Activated naive CD4-positive, alpha-beta T cell treated with anti-CD3 and anti-CD28 coated beads, Interleukin-2, amount 50 U/mL, for 24 hours (primary cell): Measurements from ENCODE around the gene PPP1R18.
"Not testable (repeated sequence)": the region's sequence is repeated elsewhere in the genome, so short reads cannot be mapped to it uniquely, and the experiment has no call there.

Source experiments
- H3K27ac Mint-ChIP-seq: one replicate; pipeline ENCODE4 v1.8.0; 2021; ENCODE audit warnings: mild to moderate bottlenecking, mixed read lengths
- H3K27me3 Mint-ChIP-seq: one replicate; pipeline ENCODE4 v1.8.0; 2021; ENCODE audit warnings: mixed read lengths
- H3K36me3 Mint-ChIP-seq: one replicate; pipeline ENCODE4 v1.8.0; 2021; ENCODE audit warnings: mixed read lengths
- H3K4me1 Mint-ChIP-seq: one replicate; pipeline ENCODE4 v1.8.0; 2021; ENCODE audit warnings: mixed read lengths
- H3K4me3 Mint-ChIP-seq: one replicate; pipeline ENCODE4 v1.8.0; 2021; ENCODE audit warnings: mild to moderate bottlenecking, mixed read lengths
- H3K9me3 Mint-ChIP-seq: one replicate; pipeline ENCODE4 v1.8.0; 2021; ENCODE audit warnings: mixed read lengths

Gene PPP1R18

GRCh38 chr6:30686009-30686907 lies at the start of gene PPP1R18:
PPP1R18 (minus strand) TSS chr6:30686645; CDS start chr6:30686018, 627 bp downstream.
- peaks cover 41% of the 10 kb centered on the region for H3K4me1 Mint-ChIP-seq
- no peaks in the 10 kb centered on the region for H3K27me3 Mint-ChIP-seq
- H3K9me3 Mint-ChIP-seq, result no peaks in the 10 kb centered on the region
- H3K27ac Mint-ChIP-seq, result peak within 1 kb of the TSS; percentile 93
- H3K36me3 Mint-ChIP-seq, result peaks cover 21% of the 10 kb centered on the region
- H3K4me3 Mint-ChIP-seq, result peak within 1 kb of the TSS; percentile 91

DNA sequence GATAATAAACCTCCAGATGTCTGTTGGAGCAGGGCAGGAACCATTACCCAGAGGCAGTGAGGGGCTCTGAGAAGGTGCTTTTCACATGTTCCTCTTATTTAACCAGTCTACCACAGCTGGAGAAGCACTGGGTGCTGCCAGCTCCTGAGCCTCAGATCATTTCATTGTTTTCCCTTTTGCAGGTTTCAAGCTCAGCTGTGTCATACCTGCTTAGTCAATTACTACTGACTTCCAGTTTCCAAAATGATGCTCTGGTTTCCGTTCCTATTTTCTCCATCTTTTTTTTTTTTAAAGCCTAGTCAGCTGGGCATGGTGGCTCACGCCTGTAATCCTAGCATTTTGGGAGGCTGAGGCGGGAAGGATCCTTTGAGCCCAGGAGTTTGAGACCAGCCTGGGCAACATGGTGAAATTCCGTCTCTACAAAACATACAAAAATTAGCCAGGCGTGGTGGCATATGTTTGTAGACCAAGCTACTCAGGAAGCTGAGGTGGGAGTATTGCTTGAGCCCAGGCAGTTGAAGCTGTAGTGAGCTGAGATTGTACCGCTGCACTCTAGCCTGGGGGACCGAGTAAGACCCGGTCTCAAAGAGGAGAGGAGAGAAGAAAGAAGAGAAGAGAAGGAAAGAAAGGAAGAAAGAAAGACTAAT lies 49.3 kb upstream of the PPP1R18 start:
- Mint-ChIP-seq H3K9me3 (no peaks in the 10 kb centered on the region), H3K4me1 (peaks cover 88% of the 10 kb centered on the region), H3K36me3 (peaks cover 19% of the 10 kb centered on the region), H3K27ac (peak overlapping the region; percentile 93), H3K4me3 (peak overlapping the region; percentile 79), H3K27me3 (no peaks in the 10 kb centered on the region)

GRCh38 chr6:30732237-30732943 lies 45.9 kb upstream of the PPP1R18 start:
- no peaks in the 10 kb centered on the region for H3K9me3 Mint-ChIP-seq
- peaks cover 65% of the 10 kb centered on the region for H3K4me1 Mint-ChIP-seq
- H3K27me3 Mint-ChIP-seq, result no peaks in the 10 kb centered on the region
- H3K36me3 Mint-ChIP-seq, result peaks cover 11% of the 10 kb centered on the region
- no peak overlapping the region for H3K27ac Mint-ChIP-seq
- H3K4me3 Mint-ChIP-seq, result peak overlapping the region; percentile 3

DNA sequence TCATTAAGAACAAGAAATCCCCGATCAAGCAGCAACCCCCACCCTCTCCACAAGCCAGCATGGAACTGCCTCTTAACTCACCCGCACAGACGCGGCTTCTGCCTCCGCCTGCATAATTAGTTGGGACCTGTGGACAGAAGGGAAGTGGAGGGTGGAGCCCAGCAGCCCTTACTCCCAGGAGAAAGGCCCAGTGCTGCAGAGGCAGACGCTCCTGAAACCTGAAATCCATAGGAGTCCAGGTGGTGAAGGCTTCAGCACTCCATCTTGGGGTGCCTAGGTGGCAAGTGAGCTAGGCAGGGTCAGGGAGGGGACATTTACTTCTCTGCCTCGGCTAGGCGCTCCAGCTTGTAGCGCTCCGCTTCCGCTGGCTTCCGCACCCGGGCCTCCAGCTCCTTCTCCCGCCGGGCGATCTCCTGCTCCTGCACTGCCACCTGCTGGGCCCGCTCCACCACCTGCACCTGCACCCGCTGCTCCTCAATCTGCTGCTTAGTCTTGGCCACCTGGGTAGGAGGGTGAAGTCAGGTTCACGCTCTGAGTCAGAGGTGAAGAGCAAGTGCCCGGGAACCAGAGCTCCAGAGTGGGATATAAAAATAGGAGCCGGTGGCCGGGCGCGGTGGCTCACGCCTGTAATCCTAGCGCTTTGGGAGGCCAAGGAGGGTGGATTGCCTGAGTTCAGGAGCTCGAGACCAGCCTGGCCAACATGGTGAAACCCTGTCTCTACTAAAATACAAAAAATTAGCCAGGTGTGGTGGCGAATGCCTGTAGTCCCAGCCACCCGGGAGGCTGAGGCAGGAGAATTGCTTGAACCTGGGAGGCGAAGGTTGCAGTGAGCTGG lies 44.4 kb upstream of the PPP1R18 start:
- H3K4me1 Mint-ChIP-seq, result peaks cover 53% of the 10 kb centered on the region
- H3K4me3 Mint-ChIP-seq, result peak overlapping the region; percentile 78
- H3K36me3 Mint-ChIP-seq, result peaks cover 5% of the 10 kb centered on the region
- H3K9me3 Mint-ChIP-seq, result no peaks in the 10 kb centered on the region
- peak overlapping the region; percentile 43 for H3K27ac Mint-ChIP-seq
- H3K27me3 Mint-ChIP-seq, result no peaks in the 10 kb centered on the region

GRCh38 chr6:30727920-30728553 lies 41.6 kb upstream of the PPP1R18 start:
- Mint-ChIP-seq H3K36me3 (peaks cover 11% of the 10 kb centered on the region), H3K9me3 (no peaks in the 10 kb centered on the region), H3K4me1 (peaks cover 56% of the 10 kb centered on the region), H3K27ac (peak overlapping the region; percentile 70), H3K4me3 (no peak overlapping the region), H3K27me3 (no peaks in the 10 kb centered on the region)

GRCh38 chr6:30726506-30727413 lies 40.3 kb upstream of the PPP1R18 start:
- H3K36me3 Mint-ChIP-seq, result peaks cover 17% of the 10 kb centered on the region
- no peaks in the 10 kb centered on the region for H3K9me3 Mint-ChIP-seq
- H3K27ac Mint-ChIP-seq, result peak overlapping the region; percentile 46
- no peaks in the 10 kb centered on the region for H3K27me3 Mint-ChIP-seq
- H3K4me3 Mint-ChIP-seq, result no peak overlapping the region
- peaks cover 51% of the 10 kb centered on the region for H3K4me1 Mint-ChIP-seq

- no peak overlapping the region for H3K27ac Mint-ChIP-seq
- no peaks in the 10 kb centered on the region for H3K27me3 Mint-ChIP-seq
- peaks cover 20% of the 10 kb centered on the region for H3K36me3 Mint-ChIP-seq
- H3K4me1 Mint-ChIP-seq, result peaks cover 45% of the 10 kb centered on the region
- no peaks in the 10 kb centered on the region for H3K9me3 Mint-ChIP-seq
- no peak overlapping the region for H3K4me3 Mint-ChIP-seq
Measured at GRCh38 chr6:30725713-30726505, 39.5 kb upstream of the PPP1R18 start.

GRCh38 chr6:30724906-30725667 lies 38.6 kb upstream of the PPP1R18 start:
- Mint-ChIP-seq H3K27ac (peak overlapping the region; percentile 78), H3K36me3 (peaks cover 19% of the 10 kb centered on the region), H3K9me3 (no peaks in the 10 kb centered on the region), H3K4me3 (peak overlapping the region; percentile 76), H3K27me3 (no peaks in the 10 kb centered on the region), H3K4me1 (peaks cover 38% of the 10 kb centered on the region)

- H3K4me1 Mint-ChIP-seq, result peaks cover 43% of the 10 kb centered on the region
- H3K27me3 Mint-ChIP-seq, H3K9me3 Mint-ChIP-seq: not testable (repeated sequence)
- H3K27ac Mint-ChIP-seq, result peak overlapping the region; percentile 86
- peaks cover 19% of the 10 kb centered on the region for H3K36me3 Mint-ChIP-seq
- H3K4me3 Mint-ChIP-seq, result peak overlapping the region; percentile 67
Measured at GRCh38 chr6:30723843-30724741, 37.6 kb upstream of the PPP1R18 start.

DNA sequence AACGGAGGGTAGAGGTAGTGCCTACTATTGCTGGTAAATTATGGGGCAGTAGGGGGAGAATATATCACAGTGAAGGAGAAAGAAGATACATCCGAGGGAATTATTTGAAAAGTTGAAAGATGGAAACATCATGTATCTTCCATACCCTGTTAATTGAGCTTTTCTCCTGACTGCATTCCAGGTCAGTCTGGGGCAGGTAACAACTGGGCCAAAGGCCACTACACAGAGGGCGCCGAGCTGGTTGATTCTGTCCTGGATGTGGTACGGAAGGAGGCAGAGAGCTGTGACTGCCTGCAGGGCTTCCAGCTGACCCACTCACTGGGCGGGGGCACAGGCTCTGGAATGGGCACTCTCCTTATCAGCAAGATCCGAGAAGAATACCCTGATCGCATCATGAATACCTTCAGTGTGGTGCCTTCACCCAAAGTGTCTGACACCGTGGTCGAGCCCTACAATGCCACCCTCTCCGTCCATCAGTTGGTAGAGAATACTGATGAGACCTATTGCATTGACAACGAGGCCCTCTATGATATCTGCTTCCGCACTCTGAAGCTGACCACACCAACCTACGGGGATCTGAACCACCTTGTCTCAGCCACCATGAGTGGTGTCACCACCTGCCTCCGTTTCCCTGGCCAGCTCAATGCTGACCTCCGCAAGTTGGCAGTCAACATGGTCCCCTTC lies 36.9 kb upstream of the PPP1R18 start:
- peak overlapping the region; percentile 95 for H3K27ac Mint-ChIP-seq
- H3K4me3 Mint-ChIP-seq, result peak overlapping the region; percentile 98
- not testable (repeated sequence) for H3K27me3 Mint-ChIP-seq, H3K9me3 Mint-ChIP-seq
- H3K4me1 Mint-ChIP-seq, result peaks cover 45% of the 10 kb centered on the region
- H3K36me3 Mint-ChIP-seq, result peaks cover 19% of the 10 kb centered on the region

- H3K36me3 Mint-ChIP-seq, result peaks cover 19% of the 10 kb centered on the region
- no peaks in the 10 kb centered on the region for H3K27me3 Mint-ChIP-seq
- H3K4me3 Mint-ChIP-seq, result peak overlapping the region; percentile 98
- H3K4me1 Mint-ChIP-seq, result peaks cover 48% of the 10 kb centered on the region
- peak overlapping the region; percentile 95 for H3K27ac Mint-ChIP-seq
- H3K9me3 Mint-ChIP-seq, result no peaks in the 10 kb centered on the region
Measured at GRCh38 chr6:30722280-30723112, 36.1 kb upstream of the PPP1R18 start.
